T-cell (primary cell): Measurements from ENCODE around the gene PARD3B. TPM values are rescaled to one million over a fixed set of nuclear protein-coding genes. Genes with fewer than 3 reads are reported as not detected.

Experiments used
- ATAC-seq, 4 experiments: fragments of 200-7000 bp in 3 of 4; fragments of 150-1000 bp in 1 of 4; cut with Tn5 transposase; replicated peaks in 1 of 4; 1 replicate in 3 of 4; 2 replicates in 1 of 4; pipeline ENCODE4 v1.10.0; 2021; ENCODE audit warnings: moderate library complexity in 3 of 4, mild to moderate bottlenecking in 2 of 4, moderate number of reproducible peaks in 1 of 4
- CTCF ChIA-PET, 2 donors: fragments of 300-600 bp; sonication (Branson Sonifier 250); formaldehyde crosslinking; loops; one replicate each; lab custom pipeline; 2022; ENCODE audit warnings: antibody characterized with exemption in 2 of 2; lab: Charles Lee
- POLR2A ChIA-PET, 2 donors: fragments of 300-600 bp; sonication (Branson Sonifier 250); formaldehyde crosslinking; loops; one replicate each; lab custom pipeline; 2022; ENCODE audit warnings: antibody characterized with exemption in 2 of 2; lab: Charles Lee
- DNase-seq, 35 experiments: peaks; one replicate each; pipeline versions ENCODE4 v3.0.0 to v3.0.0-alpha.2; 2013 to 2023
- H3K27ac ChIP-seq: one replicate; pipeline ENCODE4 v1.5.1; 2013; ENCODE audit warnings: low read length
- H3K27me3 ChIP-seq, 2 experiments: replicated peaks in 1 of 2; 1 replicate in 1 of 2; 2 replicates in 1 of 2; pipeline versions ENCODE4 v1.6.1 to v1.7.0; 2013; ENCODE audit warnings: low read length in 1 of 2, mixed read lengths in 1 of 2; ENCODE audit not compliant: control insufficient read depth in 2 of 2, insufficient read depth in 2 of 2; ENCODE audit errors: extremely low read depth in 1 of 2
- H3K36me3 ChIP-seq, 2 donors: 1 replicate in 1 of 2; 2 replicates in 1 of 2; pipeline versions ENCODE4 v1.6.1 to v1.7.0; 2013; ENCODE audit warnings: low read length in 1 of 2; ENCODE audit not compliant: control insufficient read depth in 2 of 2, insufficient read depth in 1 of 2; ENCODE audit errors: extremely low read depth in 1 of 2
- H3K4me1 ChIP-seq, 2 experiments: 1 replicate in 1 of 2; 2 replicates in 1 of 2; pipeline versions ENCODE4 v1.6.1 to v1.7.0; 2013; ENCODE audit warnings: low read length in 2 of 2, mixed read lengths in 1 of 2; ENCODE audit not compliant: insufficient read depth in 2 of 2, control insufficient read depth in 1 of 2; ENCODE audit errors: extremely low read depth in 1 of 2
- H3K4me3 ChIP-seq, 2 donors: 1 replicate in 1 of 2; 2 replicates in 1 of 2; pipeline versions ENCODE4 v1.5.1 to v1.7.0; 2013; ENCODE audit warnings: mild to moderate bottlenecking in 2 of 2, low read length in 1 of 2, moderate library complexity in 1 of 2; ENCODE audit not compliant: control insufficient read depth in 1 of 2; ENCODE audit errors: extremely low read depth in 1 of 2
- H3K9me3 ChIP-seq: 2 replicates; pipeline ENCODE4 v1.7.0; 2013
- H3K27ac Mint-ChIP-seq, 2 donors: one replicate each; pipeline ENCODE4 v1.8.0; 2020 to 2021; ENCODE audit warnings: mild to moderate bottlenecking in 2 of 2, mixed read lengths in 2 of 2
- H3K27me3 Mint-ChIP-seq, 2 donors: one replicate each; pipeline ENCODE4 v1.8.0; 2021 to 2022; ENCODE audit warnings: mixed read lengths in 2 of 2
- H3K36me3 Mint-ChIP-seq: one replicate; pipeline ENCODE4 v1.8.0; 2021; ENCODE audit warnings: mixed read lengths
- H3K4me1 Mint-ChIP-seq, 3 donors: one replicate each; pipeline ENCODE4 v1.8.0; 2020 to 2022; ENCODE audit warnings: mixed read lengths in 3 of 3, mild to moderate bottlenecking in 1 of 3
- H3K4me3 Mint-ChIP-seq, 3 donors: one replicate each; pipeline ENCODE4 v1.8.0; 2020 to 2022; ENCODE audit warnings: mild to moderate bottlenecking in 3 of 3, mixed read lengths in 3 of 3, moderate library complexity in 3 of 3
- H3K9me3 Mint-ChIP-seq, 3 donors: one replicate each; pipeline ENCODE4 v1.8.0; 2020 to 2022; ENCODE audit warnings: mixed read lengths in 3 of 3
- WGBS: methylation state at CpG from one replicate; pipeline ENCODE4 v1.1.5; 2013; ENCODE audit warnings: missing lambda C conversion rate; ENCODE audit not compliant: insufficient coverage; 5-methylcytosine and 5-hydroxymethylcytosine counted together
- total RNA-seq, 35 experiments: library from RNA in 6 of 35; stranded (reverse) in 6 of 35; fragments of 120-200 nt in 1 of 35; gene quantifications; one replicate each; pipeline versions ENCODE4 v1.2.1 to v1.2.4 and lab custom pipeline; 2013 to 2026

PARD3B gene
- total RNA-seq, 5 donors from 2014 or later (not counting 1 experiment from before 2014, with no cell fraction given): 0.75 to 2.0 (median 1.6) TPM

GRCh38 chr2:205014201-205014600 is 468.9 kb downstream of the PARD3B start:
- POLR2A ChIA-PET: no interaction called here
- Mint-ChIP-seq H3K27me3 (peaks cover 0 to 2% of the 10 kb centered on the region in 2 donors), H3K4me3 (no peak overlapping the region), H3K36me3 (no peaks in the 10 kb centered on the region), H3K4me1 (peaks cover 8 to 36% (median 15%) of the 10 kb centered on the region in 3 donors), H3K27ac (no peak overlapping the region), H3K9me3 (peaks cover 0 to 4% (median 0%) of the 10 kb centered on the region in 3 donors)
- no peak for DNase-seq
- H3K4me1 ChIP-seq: peaks cover 0 to 4% of the 10 kb centered on the region in 2 experiments
- 67% methylated on average over 1 of the region's 2 CpGs for WGBS
- no peaks in the 10 kb centered on the region for H3K9me3 ChIP-seq
- H3K4me3 ChIP-seq: no peak overlapping the region
- no peak overlapping the region for H3K27ac ChIP-seq
- no peak for ATAC-seq
- peaks cover 0 to 3% of the 10 kb centered on the region in 2 experiments for H3K27me3 ChIP-seq
- CTCF ChIA-PET: no interaction called here
- H3K36me3 ChIP-seq: no peaks in the 10 kb centered on the region

GRCh38 chr2:205017381-205017780 is 472.1 kb downstream of the PARD3B start:
- H3K27ac Mint-ChIP-seq: no peak overlapping the region
- ChIA-PET CTCF (no interaction called here), POLR2A (no interaction called here)
- peaks cover 4% of the 10 kb centered on the region for H3K9me3 ChIP-seq
- peaks cover 0 to 4% (median 0%) of the 10 kb centered on the region in 3 donors for H3K9me3 Mint-ChIP-seq
- peaks cover 2 to 12% (median 3%) of the 10 kb centered on the region in 3 donors for H3K4me1 Mint-ChIP-seq
- H3K27ac ChIP-seq: no peak overlapping the region
- H3K4me1 ChIP-seq: no peaks in the 10 kb centered on the region
- H3K27me3 Mint-ChIP-seq: no peaks in the 10 kb centered on the region
- H3K27me3 ChIP-seq: peaks cover 0 to 3% of the 10 kb centered on the region in 2 experiments
- H3K36me3 Mint-ChIP-seq: no peaks in the 10 kb centered on the region
- ATAC-seq (no peak), DNase-seq (no peak)
- H3K4me3 Mint-ChIP-seq: no peak overlapping the region
- no peak overlapping the region for H3K4me3 ChIP-seq
- no peaks in the 10 kb centered on the region for H3K36me3 ChIP-seq
- 88% methylated on average over 1 of the region's 2 CpGs for WGBS

- Mint-ChIP-seq H3K27ac (no peak overlapping the region), H3K4me3 (no peak overlapping the region), H3K27me3 (no peaks in the 10 kb centered on the region), H3K9me3 (peaks cover 0 to 4% (median 0%) of the 10 kb centered on the region in 3 donors), H3K36me3 (no peaks in the 10 kb centered on the region), H3K4me1 (peaks cover 2 to 12% (median 3%) of the 10 kb centered on the region in 3 donors)
- Histone ChIP-seq H3K4me3 (no peak overlapping the region), H3K36me3 (no peaks in the 10 kb centered on the region), H3K27me3 (peaks cover 0 to 3% of the 10 kb centered on the region in 2 experiments), H3K27ac (no peak overlapping the region), H3K4me1 (no peaks in the 10 kb centered on the region), H3K9me3 (peaks cover 4% of the 10 kb centered on the region)
- no CpG with 5 or more reads among the region's 1 CpG for WGBS
- DNase-seq (no peak), ATAC-seq (no peak)
- POLR2A ChIA-PET: no interaction called here
- CTCF ChIA-PET: no interaction called here
Measured at GRCh38 chr2:205017912-205018311, 472.6 kb downstream of the PARD3B start.

- Mint-ChIP-seq H3K36me3 (no peaks in the 10 kb centered on the region), H3K27ac (no peak overlapping the region), H3K4me1 (peaks cover 11 to 13% (median 13%) of the 10 kb centered on the region in 3 donors), H3K27me3 (no peaks in the 10 kb centered on the region), H3K4me3 (no peak overlapping the region), H3K9me3 (peaks cover 0 to 4% (median 0%) of the 10 kb centered on the region in 3 donors)
- WGBS: 100% methylated on average over 1 of the region's 3 CpGs
- Histone ChIP-seq H3K36me3 (no peaks in the 10 kb centered on the region), H3K4me1 (peaks cover 0 to 3% of the 10 kb centered on the region in 2 experiments), H3K9me3 (peaks cover 4% of the 10 kb centered on the region), H3K27ac (no peak overlapping the region), H3K27me3 (no peaks in the 10 kb centered on the region), H3K4me3 (no peak overlapping the region)
- ATAC-seq (no peak), DNase-seq (no peak)
- CTCF ChIA-PET: no interaction called here
- POLR2A ChIA-PET: no interaction called here
Measured at GRCh38 chr2:205020673-205021072, 475.4 kb downstream of the PARD3B start.

- Histone ChIP-seq H3K4me1 (peaks cover 0 to 12% of the 10 kb centered on the region in 2 experiments), H3K27ac (no peak overlapping the region), H3K36me3 (no peaks in the 10 kb centered on the region), H3K4me3 (no peak overlapping the region), H3K9me3 (peaks cover 4% of the 10 kb centered on the region), H3K27me3 (no peaks in the 10 kb centered on the region)
- H3K27me3 Mint-ChIP-seq: no peaks in the 10 kb centered on the region
- no peak overlapping the region for H3K4me3 Mint-ChIP-seq
- H3K27ac Mint-ChIP-seq: no peak overlapping the region
- H3K9me3 Mint-ChIP-seq: no peaks in the 10 kb centered on the region
- H3K4me1 Mint-ChIP-seq: peaks cover 16 to 19% (median 19%) of the 10 kb centered on the region in 3 donors
- ATAC-seq (no peak), DNase-seq (no peak)
- POLR2A ChIA-PET: no interaction called here
- 95% methylated on average over 3 of the region's 5 CpGs for WGBS
- CTCF ChIA-PET: no interaction called here
- no peaks in the 10 kb centered on the region for H3K36me3 Mint-ChIP-seq
Measured at GRCh38 chr2:205022841-205023240, 477.6 kb downstream of the PARD3B start.

- H3K4me1 ChIP-seq: peaks cover 0 to 16% of the 10 kb centered on the region in 2 experiments
- Mint-ChIP-seq H3K9me3 (no peaks in the 10 kb centered on the region), H3K36me3 (no peaks in the 10 kb centered on the region), H3K4me3 (peak overlapping the region in 1 of 3 donors; percentile 55), H3K27ac (peak overlapping the region in 1 of 2 donors; percentile 19), H3K4me1 (peaks cover 21 to 32% (median 26%) of the 10 kb centered on the region in 3 donors), H3K27me3 (no peaks in the 10 kb centered on the region)
- DNase-seq: no peak
- H3K9me3 ChIP-seq: peaks cover under 1% of the 10 kb centered on the region
- no peak overlapping the region for H3K4me3 ChIP-seq
- H3K36me3 ChIP-seq: no peaks in the 10 kb centered on the region
- 70% methylated on average over 7 of the region's 10 CpGs for WGBS
- POLR2A ChIA-PET: no interaction called here
- CTCF ChIA-PET: no interaction called here
- peak in 3 of 4 experiments; percentile 52 to 82 (median 58) for ATAC-seq
- H3K27me3 ChIP-seq: no peaks in the 10 kb centered on the region
- no peak overlapping the region for H3K27ac ChIP-seq
Measured at GRCh38 chr2:205024822-205025518, 479.7 kb downstream of the PARD3B start.
